SW 1271 (cell line): Measurements from ENCODE around the gene ST3GAL3.

Experiments used
- DNase-seq, 2 experiments: peaks; one replicate each; lab custom pipeline; 2025; lab: John Stamatoyannopoulos, UW

ST3GAL3 gene

DNA sequence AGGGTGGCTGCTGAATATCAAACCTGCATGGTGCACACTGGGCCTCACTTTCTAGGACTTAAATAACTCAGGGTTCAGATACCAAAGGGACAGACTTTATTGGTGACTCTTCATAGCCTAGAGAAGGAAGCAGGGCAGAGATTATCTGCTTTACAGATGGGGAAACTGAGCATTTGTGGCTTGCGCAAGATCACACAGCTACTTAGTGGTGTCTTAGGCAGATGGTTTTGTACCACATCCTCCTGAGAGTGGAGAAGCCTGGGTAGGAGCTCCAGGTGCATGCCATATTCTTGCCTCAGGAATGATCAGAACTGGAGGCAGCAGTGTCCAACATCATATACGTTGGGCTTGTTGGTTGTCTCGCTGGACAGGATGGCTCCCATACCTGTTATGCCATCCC is 255.7 kb downstream of the ST3GAL3 start:
- DNase-seq: no peak

- no peak for DNase-seq
Measured at GRCh38 chr1:43963890-43964289, 256.6 kb downstream of the ST3GAL3 start.

- DNase-seq: no peak
Measured at GRCh38 chr1:43965316-43965715, 258.0 kb downstream of the ST3GAL3 start.

GRCh38 chr1:43968348-43968948 is 261.1 kb downstream of the ST3GAL3 start:
- DNase-seq: no peak

DNA sequence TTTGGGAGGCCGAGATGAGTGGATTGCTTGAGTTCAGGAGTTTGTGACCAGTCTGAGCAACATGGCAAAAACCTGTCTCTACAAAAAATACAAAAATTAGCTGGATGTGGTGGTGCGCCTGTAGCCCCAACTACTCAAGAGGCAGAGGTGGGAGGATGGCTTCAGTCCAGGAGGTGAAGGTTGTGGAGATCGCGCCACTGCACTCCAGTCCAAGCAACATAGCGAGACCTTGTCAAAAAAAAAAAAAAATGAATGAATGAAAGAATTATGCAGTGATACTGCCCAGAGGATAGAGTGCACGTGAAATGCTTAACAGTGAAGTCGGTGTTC is 262.0 kb downstream of the ST3GAL3 start:
- DNase-seq: no peak

DNA sequence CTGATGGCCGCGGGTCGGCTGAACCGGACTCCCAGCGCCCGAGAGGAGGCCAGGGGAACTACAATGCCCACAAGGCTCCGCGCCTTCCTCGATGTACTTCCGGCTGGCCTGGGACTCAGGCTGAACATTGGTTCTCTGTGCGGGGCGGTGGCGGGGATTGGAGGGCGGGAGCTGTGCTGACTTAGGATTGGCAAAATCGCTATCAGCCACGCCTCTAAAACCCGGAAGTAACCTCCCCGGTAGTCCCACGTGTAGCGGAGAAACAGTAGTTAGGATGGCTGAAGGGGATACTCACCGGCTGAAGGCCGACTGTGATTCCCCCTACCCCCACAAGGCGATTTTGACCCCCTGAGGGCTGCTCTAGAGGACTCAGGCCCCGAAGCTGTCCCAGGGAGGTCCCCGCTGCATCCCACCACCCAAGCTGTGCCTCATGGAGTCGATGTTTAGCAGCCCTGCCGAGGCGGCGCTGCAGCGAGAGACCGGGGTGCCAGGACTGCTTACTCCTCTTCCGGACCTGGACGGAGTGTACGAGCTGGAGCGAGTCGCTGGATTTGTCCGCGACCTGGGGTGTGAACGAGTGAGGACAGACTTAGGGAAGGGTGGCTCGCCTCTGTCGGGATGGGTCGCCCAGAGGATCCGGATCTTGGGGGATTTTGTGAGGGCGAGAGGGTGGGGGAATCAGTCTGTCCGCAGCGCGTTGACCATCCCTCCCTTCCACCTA is 262.6 kb downstream of the ST3GAL3 start, which contains the start of gene DPH2:
DPH2 (plus strand) TSS at position 265 of the 721 bp plus-strand sequence; CDS start at position 431, 166 bp downstream.
- DNase-seq: peak; percentile 88 to 94

GRCh38 chr1:43970502-43970901 is 263.2 kb downstream of the ST3GAL3 start:
- DNase-seq: no peak

DNA sequence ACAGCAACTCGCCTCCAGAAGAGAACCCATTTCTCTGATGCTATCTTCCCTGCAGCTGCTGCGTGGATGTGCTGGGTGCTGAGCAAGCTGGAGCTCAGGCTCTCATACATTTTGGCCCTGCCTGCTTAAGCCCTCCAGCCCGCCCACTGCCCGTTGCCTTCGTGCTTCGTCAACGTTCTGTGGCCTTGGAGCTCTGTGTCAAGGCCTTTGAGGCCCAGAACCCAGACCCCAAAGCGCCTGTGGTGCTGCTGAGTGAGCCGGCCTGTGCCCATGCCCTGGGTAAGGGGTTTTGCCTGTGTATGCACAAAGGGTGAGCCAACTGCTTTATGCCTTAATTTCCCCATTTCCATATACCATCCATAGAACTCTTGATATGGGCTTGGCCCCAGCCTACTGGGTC is 263.6 kb downstream of the ST3GAL3 start:
- DNase-seq: no peak

DNA sequence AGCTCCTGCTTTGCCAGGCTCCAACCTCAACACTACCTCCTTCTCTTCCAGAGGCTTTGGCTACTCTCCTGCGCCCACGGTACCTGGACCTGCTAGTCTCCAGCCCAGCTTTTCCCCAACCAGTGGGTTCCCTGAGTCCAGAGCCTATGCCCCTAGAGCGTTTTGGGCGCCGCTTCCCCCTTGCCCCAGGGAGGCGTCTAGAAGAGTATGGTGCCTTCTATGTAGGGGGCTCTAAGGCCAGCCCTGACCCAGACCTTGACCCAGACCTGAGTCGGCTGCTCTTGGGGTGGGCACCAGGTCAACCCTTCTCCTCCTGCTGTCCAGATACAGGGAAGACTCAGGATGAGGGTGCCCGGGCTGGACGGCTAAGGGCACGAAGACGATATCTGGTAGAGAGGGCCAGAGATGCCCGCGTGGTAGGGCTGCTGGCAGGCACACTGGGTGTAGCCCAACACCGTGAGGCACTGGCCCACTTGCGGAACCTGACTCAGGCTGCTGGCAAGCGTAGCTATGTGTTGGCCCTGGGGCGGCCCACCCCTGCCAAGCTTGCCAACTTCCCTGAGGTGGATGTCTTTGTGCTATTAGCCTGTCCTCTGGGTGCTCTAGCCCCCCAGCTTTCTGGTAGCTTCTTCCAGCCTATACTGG is 264.1 kb downstream of the ST3GAL3 start:
- no peak for DNase-seq

DNA sequence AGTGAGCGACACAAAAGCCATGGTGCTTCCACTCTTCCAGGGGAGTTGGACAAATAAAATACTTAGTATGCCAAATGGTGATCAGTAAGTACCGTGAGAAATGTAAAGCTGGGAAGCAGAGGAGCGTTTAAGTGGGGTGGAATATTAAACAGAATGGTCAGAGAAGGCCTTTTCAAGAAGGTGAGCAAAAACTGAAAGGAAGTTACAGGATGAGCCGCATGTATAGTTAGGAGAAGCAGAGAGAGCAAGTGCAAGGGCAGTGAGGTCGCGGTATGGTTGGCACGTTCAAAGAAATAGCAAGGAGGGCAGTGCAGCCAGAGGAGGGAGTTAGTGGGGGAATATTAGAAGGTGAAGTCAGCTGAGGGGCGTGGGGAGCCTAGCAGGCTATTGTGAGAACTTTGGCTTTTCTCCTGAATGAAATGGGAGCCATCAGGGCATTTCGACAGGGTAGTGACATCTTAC is 266.7 kb downstream of the ST3GAL3 start:
- peak in 1 of 2 experiments; percentile 39 for DNase-seq

GRCh38 chr1:43974443-43975248 is 267.3 kb downstream of the ST3GAL3 start, which contains the start of gene ATP6V0B:
TSS of gene ATP6V0B (plus strand) at chr1:43974960. CDS start at chr1:43975041, 81 bp downstream.
- DNase-seq: peak; percentile 64 to 83

- DNase-seq: peak in 1 of 2 experiments; percentile 4
Measured at GRCh38 chr1:43975249-43975961, 268.1 kb downstream of the ST3GAL3 start.

DNA sequence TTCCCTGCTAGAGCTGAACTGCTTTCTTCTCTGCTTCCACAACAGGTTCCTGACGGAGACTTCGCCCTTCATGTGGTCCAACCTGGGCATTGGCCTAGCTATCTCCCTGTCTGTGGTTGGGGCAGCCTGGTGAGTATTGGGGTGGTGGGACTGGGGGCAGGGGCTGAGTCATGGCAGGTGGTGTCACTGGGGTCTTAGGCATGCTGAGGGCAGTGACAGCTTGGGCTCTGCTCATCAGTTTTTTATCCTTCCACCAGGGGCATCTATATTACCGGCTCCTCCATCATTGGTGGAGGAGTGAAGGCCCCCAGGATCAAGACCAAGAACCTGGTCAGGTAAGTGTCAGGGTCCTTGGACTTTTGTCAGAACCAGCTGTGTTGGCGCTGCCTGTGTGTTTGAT is 268.7 kb downstream of the ST3GAL3 start:
- DNase-seq: no peak

DNA sequence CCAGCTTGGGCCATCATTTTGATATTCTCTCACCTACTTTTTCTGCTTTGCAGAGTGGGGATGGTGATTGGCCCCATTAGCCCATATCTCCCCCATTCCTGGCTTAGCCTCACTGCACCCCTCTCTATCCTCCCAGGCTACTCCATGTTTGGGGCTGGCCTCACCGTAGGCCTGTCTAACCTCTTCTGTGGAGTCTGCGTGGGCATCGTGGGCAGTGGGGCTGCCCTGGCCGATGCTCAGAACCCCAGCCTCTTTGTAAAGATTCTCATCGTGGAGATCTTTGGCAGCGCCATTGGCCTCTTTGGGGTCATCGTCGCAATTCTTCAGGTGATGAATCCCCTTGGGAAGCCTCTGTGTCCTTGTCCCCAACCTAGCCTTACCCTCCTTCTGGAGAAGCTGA is 269.6 kb downstream of the ST3GAL3 start:
- no peak for DNase-seq

- no peak for DNase-seq
Measured at GRCh38 chr1:43977376-43978263, 270.3 kb downstream of the ST3GAL3 start.

DNA sequence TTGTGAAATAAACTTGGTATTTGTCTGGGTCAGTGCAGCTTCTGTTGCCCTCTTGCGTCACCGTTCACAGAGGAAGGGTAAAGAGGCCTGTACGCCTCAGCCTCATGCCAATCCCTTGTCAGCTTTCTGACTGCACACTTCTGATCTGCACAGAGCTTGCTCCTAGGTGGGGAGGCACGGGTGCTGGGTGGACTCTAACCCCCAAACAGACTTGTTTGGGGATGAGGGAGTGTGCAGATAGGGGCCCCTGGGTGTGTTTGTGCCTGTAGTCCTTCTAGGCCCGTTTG is 270.9 kb downstream of the ST3GAL3 start:
- no peak for DNase-seq

- peak in 1 of 2 experiments; percentile 5 for DNase-seq
Measured at GRCh38 chr1:43978551-43979260, 271.4 kb downstream of the ST3GAL3 start, which contains the start of gene B4GALT2. TSS of gene B4GALT2 (plus strand) at chr1:43979210. CDS start at chr1:43981161, 1,951 bp downstream.

GRCh38 chr1:43979261-43979527 is 271.9 kb downstream of the ST3GAL3 start:
- DNase-seq: no peak

- peak in 1 of 2 experiments; percentile 19 for DNase-seq
Measured at GRCh38 chr1:43979528-43980254, 272.4 kb downstream of the ST3GAL3 start.
